OCI-LY7 (cell line): ENCODE results near the gene TMEM126A. TPM values are rescaled to one million over a fixed set of nuclear protein-coding genes. Genes with fewer than 3 reads are reported as not detected.

Source experiments
- BruUV-seq: library from RNA; stranded (reverse); fragments of 400-500 nt; replicated peaks from 2 replicates; lab custom pipeline; 2021; lab: Mats Ljungman, UMichigan
- CTCF ChIA-PET: fragments of 300-600 bp; sonication (Branson Sonifier 250); formaldehyde crosslinking; loops from one replicate; lab custom pipeline; 2022; ENCODE audit warnings: antibody characterized with exemption; ENCODE audit not compliant: unreplicated experiment; lab: Charles Lee
- POLR2A ChIA-PET: fragments of 300-600 bp; sonication (Branson Sonifier 250); formaldehyde crosslinking; loops from one replicate; lab custom pipeline; 2022; ENCODE audit warnings: antibody characterized with exemption; lab: Charles Lee
- DNase-seq: peaks from one replicate; pipeline ENCODE4 v3.0.0-alpha.2; 2015; ENCODE audit warnings: low spot score
- H2AFZ ChIP-seq: fragments of 200-600 bp; sonication (generic), shearing (Covaris generic); 2 replicates; pipeline ENCODE4 v1.6.1; 2014; ENCODE audit warnings: mild to moderate bottlenecking, antibody characterized with exemption, low read length, moderate library complexity
- H3K27ac ChIP-seq: fragments of 200-600 bp; sonication (generic); 2 replicates; pipeline ENCODE4 v1.5.1; 2014; ENCODE audit warnings: mixed run types, low read depth, mild to moderate bottlenecking, moderate library complexity, low read length, inconsistent platforms; ENCODE audit not compliant: poor library complexity, severe bottlenecking
- H3K36me3 ChIP-seq: fragments of 200-600 bp; sonication (generic); 2 replicates; pipeline ENCODE4 v1.6.1; 2014; ENCODE audit warnings: mild to moderate bottlenecking, antibody characterized with exemption, low read length, moderate library complexity, mixed read lengths; ENCODE audit not compliant: insufficient read depth
- H3K4me1 ChIP-seq: fragments of 200-600 bp; sonication (generic); 2 replicates; pipeline ENCODE4 v1.5.1; 2014; ENCODE audit warnings: mild to moderate bottlenecking, low read length; ENCODE audit not compliant: insufficient read depth, poor library complexity, severe bottlenecking
- H3K4me2 ChIP-seq: fragments of 200-600 bp; sonication (generic); 2 replicates; pipeline ENCODE4 v1.6.1; 2014; ENCODE audit warnings: mild to moderate bottlenecking, low read length
- H3K4me3 ChIP-seq: fragments of 200-600 bp; sonication (generic); 2 replicates; pipeline ENCODE4 v1.5.1; 2014; ENCODE audit warnings: mild to moderate bottlenecking, low read depth, low read length; ENCODE audit not compliant: poor library complexity, severe bottlenecking
- H3K79me2 ChIP-seq: fragments of 200-600 bp; sonication (generic); 2 replicates; pipeline ENCODE4 v1.6.1; 2016; ENCODE audit warnings: low read depth, mild to moderate bottlenecking, low read length, moderate library complexity, mixed read lengths; ENCODE audit not compliant: insufficient read depth
- H3K9me2 ChIP-seq: fragments of 200-600 bp; sonication (generic); 2 replicates; pipeline ENCODE4 v1.6.1; 2016; ENCODE audit warnings: mild to moderate bottlenecking, low read length, mixed read lengths; ENCODE audit not compliant: insufficient read depth
- H3K9me3 ChIP-seq: fragments of 200-600 bp; sonication (generic); 2 replicates; pipeline ENCODE4 v1.6.1; 2014; ENCODE audit warnings: mild to moderate bottlenecking, mixed run types, low read length, mixed read lengths
- H4K20me1 ChIP-seq: fragments of 200-600 bp; sonication (generic); 2 replicates; pipeline ENCODE4 v1.6.1; 2014; ENCODE audit warnings: mild to moderate bottlenecking, antibody characterized with exemption, low read length, moderate library complexity, mixed read lengths; ENCODE audit not compliant: insufficient read depth
- CTCF ChIP-seq: fragments of 200-600 bp; sonication (generic); conservative IDR thresholded peaks from 2 replicates; pipeline ENCODE4 v1.5.1; 2014; ENCODE audit warnings: mild to moderate bottlenecking, antibody characterized with exemption, low read length, moderate library complexity, mixed read lengths
- EZH2phosphoT487 ChIP-seq: fragments of 200-600 bp; sonication (generic); IDR thresholded peaks from 2 replicates; pipeline ENCODE4 v1.6.1; 2018; ENCODE audit warnings: low read depth, borderline replicate concordance, mild to moderate bottlenecking, mixed run types, antibody characterized with exemption, low read length, moderate library complexity, mixed read lengths
- intact Hi-C: fragments of 100-400 bp; cut with micrococcal nuclease; formaldehyde crosslinking; loops from one replicate; pipeline ENCODE4 v1.10.0; 2022; ENCODE audit not compliant: unreplicated experiment
- total RNA-seq, 2 experiments: library from RNA; depleted of rRNA in 1 of 2; stranded (reverse); fragments of >200 nt in 1 of 2; shearing (Covaris generic) in 1 of 2; gene quantifications; 2 replicates each; pipeline ENCODE4 v1.2.3, GENCODE V29; 2014 to 2022

TMEM126A gene
- total RNA-seq, 2 experiments from 2014 or later = 16.8 to 25.6 TPM

GRCh38 chr11:85685820-85686459 is 38.2 kb downstream of the TMEM126A start, which contains the start of gene CCDC89:
CCDC89 (minus strand) TSS chr11:85686195; CDS start chr11:85686130, 65 bp downstream.
- Histone ChIP-seq H3K36me3 (no peaks in the 10 kb centered on the region), H3K79me2 (no peaks in the 10 kb centered on the region), H3K4me2 (no peak within 1 kb of the TSS), H3K27ac (no peak within 1 kb of the TSS), H2AFZ (no peak within 1 kb of the TSS), H3K9me3 (no peaks in the 10 kb centered on the region), H3K9me2 (no peaks in the 10 kb centered on the region), H3K4me3 (no peak within 1 kb of the TSS), H4K20me1 (no peaks in the 10 kb centered on the region), H3K4me1 (no peaks in the 10 kb centered on the region)
- intact Hi-C loops = no loop called here
- CTCF ChIA-PET = no interaction called here
- POLR2A ChIA-PET = interaction anchor here (0.7 to 1.7 kb wide), 2 partner anchors 17 to 93 kb away, joined by 5 to 6 read pairs; no protein-coding TSS in a partner anchor
- no peak for DNase-seq
- TF ChIP-seq EZH2phosphoT487 (no peak), CTCF (no peak)
- no TSS peak for BruUV-seq

- POLR2A ChIA-PET = interaction anchor here (1.4 to 1.5 kb wide), 2 partner anchors 10 to 27 kb away, joined by 3 to 4 read pairs; no protein-coding TSS in a partner anchor
- peak; percentile 24 for DNase-seq
These were observed 46.7 kb downstream of the TMEM126A start for GRCh38 chr11:85694385-85694980.

More at GRCh38 chr11:85694385-85694980, 46.7 kb downstream of the TMEM126A start:
- Histone ChIP-seq H4K20me1 (no peaks in the 10 kb centered on the region), H3K4me2 (no peak overlapping the region), H3K9me3 (no peaks in the 10 kb centered on the region), H3K4me3 (no peak overlapping the region), H2AFZ (no peak overlapping the region), H3K27ac (no peak overlapping the region), H3K9me2 (no peaks in the 10 kb centered on the region), H3K4me1 (no peaks in the 10 kb centered on the region), H3K79me2 (no peaks in the 10 kb centered on the region), H3K36me3 (no peaks in the 10 kb centered on the region)
- CTCF ChIA-PET = no interaction called here
- intact Hi-C loops = loop anchor here (10.0 kb wide), 1 partner anchor 130 kb away; no protein-coding TSS in a partner anchor
- BruUV-seq = no TSS peak
- TF ChIP-seq EZH2phosphoT487 (no peak), CTCF (peak; percentile 80)
